DOHH2 (cell line): ENCODE data around the gene ADSL.
A peak's percentile ranks its signal among the peaks of the same experiment; 100 is the strongest.

Experiments used
- H3F3A ChIP-seq: fragments of 200-600 bp; sonication (generic), shearing (Covaris generic); 2 replicates; pipeline ENCODE4 v1.6.0; 2016; ENCODE audit warnings: antibody characterized with exemption, mild to moderate bottlenecking; ENCODE audit not compliant: control insufficient read depth, insufficient read depth
- H3K27ac ChIP-seq: fragments of 200-600 bp; sonication (generic); 2 replicates; pipeline ENCODE4 v1.5.1; 2014; ENCODE audit warnings: low read depth, mild to moderate bottlenecking, low read length, moderate library complexity
- H3K27me3 ChIP-seq: fragments of 200-600 bp; sonication (generic); 2 replicates; pipeline ENCODE4 v1.6.1; 2014; ENCODE audit warnings: mild to moderate bottlenecking, low read length, mixed read lengths; ENCODE audit not compliant: control insufficient read depth
- H3K36me3 ChIP-seq: fragments of 200-600 bp; sonication (generic); 2 replicates; pipeline ENCODE4 v1.6.1; 2014; ENCODE audit warnings: mild to moderate bottlenecking, low read length, moderate library complexity, mixed read lengths; ENCODE audit not compliant: control insufficient read depth
- H3K4me1 ChIP-seq: fragments of 200-600 bp; sonication (generic); 2 replicates; pipeline ENCODE4 v1.6.1; 2014; ENCODE audit warnings: mild to moderate bottlenecking, low read length, mixed read lengths; ENCODE audit not compliant: control insufficient read depth
- H3K4me2 ChIP-seq: fragments of 200-600 bp; sonication (generic); 2 replicates; pipeline ENCODE4 v1.6.0; 2014; ENCODE audit warnings: mild to moderate bottlenecking, low read length, moderate library complexity
- H3K4me3 ChIP-seq: fragments of 200-600 bp; sonication (generic); 2 replicates; pipeline ENCODE4 v1.5.1; 2014; ENCODE audit warnings: mild to moderate bottlenecking, low read length, mixed read lengths
- H3K79me2 ChIP-seq: fragments of 200-600 bp; sonication (generic); 2 replicates; pipeline ENCODE4 v1.6.1; 2014; ENCODE audit warnings: mild to moderate bottlenecking, low read length, mixed read lengths; ENCODE audit not compliant: control insufficient read depth
- H3K9me2 ChIP-seq: fragments of 200-600 bp; sonication (generic); replicated peaks from 2 replicates; pipeline ENCODE4 v1.6.1; 2014; ENCODE audit warnings: mild to moderate bottlenecking, low read length, mixed read lengths; ENCODE audit not compliant: control insufficient read depth
- H3K9me3 ChIP-seq: fragments of 200-600 bp; sonication (generic); 2 replicates; pipeline ENCODE4 v1.6.1; 2014; ENCODE audit warnings: antibody characterized with exemption, low read length, mixed read lengths; ENCODE audit not compliant: control insufficient read depth, insufficient read depth
- H4K20me1 ChIP-seq: fragments of 200-600 bp; sonication (generic); 2 replicates; pipeline ENCODE4 v1.6.0; 2014; ENCODE audit warnings: low read depth, mild to moderate bottlenecking, antibody characterized with exemption, low read length, moderate library complexity; ENCODE audit not compliant: control insufficient read depth, insufficient read depth
- EZH2phosphoT487 ChIP-seq: fragments of 200-600 bp; sonication (generic); IDR thresholded peaks from 2 replicates; pipeline ENCODE4 v1.6.1; 2017; ENCODE audit warnings: borderline replicate concordance, mild to moderate bottlenecking, antibody characterized with exemption, low read length, moderate library complexity, mixed read lengths
- TF ChIP-seq, protein P1 (sequence below): fragments of 200-600 bp; sonication (generic); IDR thresholded peaks from one replicate; pipeline ENCODE4 v1.5.1; 2014; ENCODE audit warnings: antibody characterized with exemption, mild to moderate bottlenecking, low read depth, low read length; ENCODE audit not compliant: poor library complexity, severe bottlenecking

ADSL gene

GRCh38 chr22:40411506-40411861 is 65.2 kb downstream of the ADSL start:
- H3K79me2 ChIP-seq, result peaks cover 26% of the 10 kb centered on the region
- no peaks in the 10 kb centered on the region for H3K27me3 ChIP-seq
- H3K4me3 ChIP-seq, result peak overlapping the region; percentile 84
- H3K9me2 ChIP-seq, result no peaks in the 10 kb centered on the region
- peak overlapping the region; percentile 98 for H3K4me2 ChIP-seq
- H3K27ac ChIP-seq, result peak overlapping the region; percentile 94
- no peaks in the 10 kb centered on the region for H3K9me3 ChIP-seq
- no peaks in the 10 kb centered on the region for H4K20me1 ChIP-seq
- TF ChIP-seq, protein P1, sequence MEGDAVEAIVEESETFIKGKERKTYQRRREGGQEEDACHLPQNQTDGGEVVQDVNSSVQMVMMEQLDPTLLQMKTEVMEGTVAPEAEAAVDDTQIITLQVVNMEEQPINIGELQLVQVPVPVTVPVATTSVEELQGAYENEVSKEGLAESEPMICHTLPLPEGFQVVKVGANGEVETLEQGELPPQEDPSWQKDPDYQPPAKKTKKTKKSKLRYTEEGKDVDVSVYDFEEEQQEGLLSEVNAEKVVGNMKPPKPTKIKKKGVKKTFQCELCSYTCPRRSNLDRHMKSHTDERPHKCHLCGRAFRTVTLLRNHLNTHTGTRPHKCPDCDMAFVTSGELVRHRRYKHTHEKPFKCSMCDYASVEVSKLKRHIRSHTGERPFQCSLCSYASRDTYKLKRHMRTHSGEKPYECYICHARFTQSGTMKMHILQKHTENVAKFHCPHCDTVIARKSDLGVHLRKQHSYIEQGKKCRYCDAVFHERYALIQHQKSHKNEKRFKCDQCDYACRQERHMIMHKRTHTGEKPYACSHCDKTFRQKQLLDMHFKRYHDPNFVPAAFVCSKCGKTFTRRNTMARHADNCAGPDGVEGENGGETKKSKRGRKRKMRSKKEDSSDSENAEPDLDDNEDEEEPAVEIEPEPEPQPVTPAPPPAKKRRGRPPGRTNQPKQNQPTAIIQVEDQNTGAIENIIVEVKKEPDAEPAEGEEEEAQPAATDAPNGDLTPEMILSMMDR, result no peak
- TF ChIP-seq EZH2phosphoT487, result no peak
- H3K36me3 ChIP-seq, result peaks cover 82% of the 10 kb centered on the region
- H3K4me1 ChIP-seq, result peaks cover 66% of the 10 kb centered on the region
- peaks cover 43% of the 10 kb centered on the region for H3F3A ChIP-seq

DNA sequence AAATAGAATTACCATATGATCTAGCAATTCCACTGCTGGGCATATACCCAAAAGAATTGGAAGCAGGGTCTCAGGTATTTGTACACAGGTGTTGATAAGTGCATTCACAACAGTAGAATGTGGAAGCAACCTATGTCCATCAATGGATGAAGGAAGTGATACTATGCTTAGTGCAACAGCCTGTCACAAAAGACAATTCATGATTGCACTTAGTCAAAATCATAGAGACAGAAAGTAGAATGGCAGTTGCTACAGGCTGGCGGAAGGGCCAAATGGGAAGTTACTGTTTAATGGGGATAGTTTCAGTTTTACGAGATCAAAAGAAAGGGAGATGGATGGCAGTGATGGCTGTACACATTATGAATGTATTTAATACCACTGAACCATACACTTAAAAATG is 66.1 kb downstream of the ADSL start:
- no peaks in the 10 kb centered on the region for H3K9me3 ChIP-seq
- peaks cover 29% of the 10 kb centered on the region for H3K79me2 ChIP-seq
- H3K4me1 ChIP-seq, result peaks cover 75% of the 10 kb centered on the region
- H3F3A ChIP-seq, result peaks cover 45% of the 10 kb centered on the region
- H3K9me2 ChIP-seq, result no peaks in the 10 kb centered on the region
- H4K20me1 ChIP-seq, result no peaks in the 10 kb centered on the region
- H3K4me2 ChIP-seq, result peak overlapping the region; percentile 98
- H3K27me3 ChIP-seq, result no peaks in the 10 kb centered on the region
- peaks cover 81% of the 10 kb centered on the region for H3K36me3 ChIP-seq
- H3K4me3 ChIP-seq, result peak overlapping the region; percentile 84
- TF ChIP-seq, protein P1, result no peak
- TF ChIP-seq EZH2phosphoT487, result no peak
- H3K27ac ChIP-seq, result peak overlapping the region; percentile 94

GRCh38 chr22:40413873-40414272 is 67.6 kb downstream of the ADSL start:
- H4K20me1 ChIP-seq, result no peaks in the 10 kb centered on the region
- H3K27me3 ChIP-seq, result no peaks in the 10 kb centered on the region
- H3K9me3 ChIP-seq, result no peaks in the 10 kb centered on the region
- peak overlapping the region; percentile 98 for H3K4me2 ChIP-seq
- peaks cover 45% of the 10 kb centered on the region for H3F3A ChIP-seq
- peak overlapping the region; percentile 84 for H3K4me3 ChIP-seq
- H3K27ac ChIP-seq, result peak overlapping the region; percentile 94
- H3K9me2 ChIP-seq, result no peaks in the 10 kb centered on the region
- peaks cover 36% of the 10 kb centered on the region for H3K79me2 ChIP-seq
- H3K36me3 ChIP-seq, result peaks cover 78% of the 10 kb centered on the region
- no peak for TF ChIP-seq EZH2phosphoT487
- TF ChIP-seq, protein P1, result no peak
- H3K4me1 ChIP-seq, result peaks cover 89% of the 10 kb centered on the region

DNA sequence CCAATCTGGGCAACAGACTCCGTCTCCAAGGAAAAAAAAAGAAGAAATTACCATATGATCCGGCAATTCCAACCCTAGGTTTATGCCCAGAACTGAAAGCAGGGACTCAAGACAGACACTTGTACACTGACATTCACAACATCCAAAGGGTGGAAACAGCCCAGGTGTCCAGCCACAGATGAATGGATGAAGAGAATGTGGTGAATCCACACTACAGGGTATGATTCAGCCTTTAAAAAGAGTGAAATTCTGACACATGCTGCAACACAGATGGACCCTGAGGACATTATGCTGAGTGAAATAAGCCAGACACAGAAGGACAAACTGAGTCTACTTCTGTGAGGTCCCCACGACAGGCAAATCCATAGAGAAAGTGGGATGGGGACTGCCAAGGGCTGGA is 68.0 kb downstream of the ADSL start:
- peak overlapping the region; percentile 98 for H3K4me2 ChIP-seq
- TF ChIP-seq, protein P1, result no peak
- no peak for TF ChIP-seq EZH2phosphoT487
- H3K36me3 ChIP-seq, result peaks cover 78% of the 10 kb centered on the region
- peaks cover 36% of the 10 kb centered on the region for H3K79me2 ChIP-seq
- H4K20me1 ChIP-seq, result no peaks in the 10 kb centered on the region
- no peaks in the 10 kb centered on the region for H3K27me3 ChIP-seq
- peak overlapping the region; percentile 94 for H3K27ac ChIP-seq
- peaks cover 94% of the 10 kb centered on the region for H3K4me1 ChIP-seq
- no peaks in the 10 kb centered on the region for H3K9me2 ChIP-seq
- no peaks in the 10 kb centered on the region for H3K9me3 ChIP-seq
- peaks cover 45% of the 10 kb centered on the region for H3F3A ChIP-seq
- H3K4me3 ChIP-seq, result peak overlapping the region; percentile 84
